ENCODE measurements around the gene MT1F. TPM values are rescaled to one million over a fixed set of nuclear protein-coding genes. Genes with fewer than 3 reads are reported as not detected.

MT1F gene
- total RNA-seq, 1 donor from 2014 or later, result not detected

GRCh38 chr16:56667581-56668571 is 10.1 kb downstream of the MT1F start, which contains the start of gene MT1G:
TSS of gene MT1G (minus strand) at chr16:56668065. CDS start at chr16:56667993, 72 bp downstream.
- no peak within 1 kb of the TSS for H3K4me3 ChIP-seq (ENCODE audit: insufficient read depth, low read depth, low read length)
- FAIRE-seq, result no peak
- H3K9me3 ChIP-seq (ENCODE audit: insufficient read depth, low read depth, low read length), result peaks cover 2% of the 10 kb centered on the region
- no peak within 1 kb of the TSS for H3K27ac ChIP-seq (ENCODE audit: low read depth, low read length)
- H3K4me3 Mint-ChIP-seq (ENCODE audit: unreplicated experiment), result no peak within 1 kb of the TSS
- H3K36me3 ChIP-seq (ENCODE audit: insufficient read depth, low read length), result no peaks in the 10 kb centered on the region
- peaks cover 99% of the 10 kb centered on the region for H3K27me3 ChIP-seq (ENCODE audit: insufficient read depth, low read length)
- peaks cover 11% of the 10 kb centered on the region for H3K9me3 Mint-ChIP-seq (ENCODE audit: unreplicated experiment)
- TF ChIP-seq EZH2 (IDR thresholded peaks at IDR 0.05; ENCODE audit: insufficient read depth, low read length) (peak; percentile 91), CTCF (IDR thresholded peaks at IDR 0.05; ENCODE audit: insufficient read depth, low read depth, low read length) (no peak)
- peaks cover 4% of the 10 kb centered on the region for H3K4me1 Mint-ChIP-seq (ENCODE audit: low read depth, unreplicated experiment)
- peaks cover 4% of the 10 kb centered on the region for H4K20me1 ChIP-seq (ENCODE audit: insufficient read depth, low read length)
- H3K27ac Mint-ChIP-seq (ENCODE audit: unreplicated experiment), result peak within 1 kb of the TSS; percentile 47
- peaks cover 8% of the 10 kb centered on the region for H3K4me1 ChIP-seq (ENCODE audit: insufficient read depth, low read length)
- DNase-seq (ENCODE audit: low read depth), result no peak
- H3K36me3 Mint-ChIP-seq (ENCODE audit: low read depth, unreplicated experiment), result peaks cover 2% of the 10 kb centered on the region
- H3K27me3 Mint-ChIP-seq (ENCODE audit: low read depth, unreplicated experiment), result peaks cover 94% of the 10 kb centered on the region
- no peak within 1 kb of the TSS for H3K9ac ChIP-seq (ENCODE audit: low read length)
- no peaks in the 10 kb centered on the region for H3K79me2 ChIP-seq (ENCODE audit: insufficient read depth, low read length)
- H3K4me2 ChIP-seq (ENCODE audit: low read length), result peak within 1 kb of the TSS; percentile 64
- H2AFZ ChIP-seq (ENCODE audit: low read depth, low read length), result peak within 1 kb of the TSS; percentile 43

GRCh38 chr16:56669005-56669839 is 11.5 kb downstream of the MT1F start, which contains the start of gene MT1H:
TSS of gene MT1H (plus strand) at chr16:56669814. CDS start at chr16:56669885, 71 bp downstream.
- Histone ChIP-seq H3K9ac (ENCODE audit: low read length) (no peak within 1 kb of the TSS), H3K4me1 (ENCODE audit: insufficient read depth, low read length) (peaks cover 5% of the 10 kb centered on the region), H3K79me2 (ENCODE audit: insufficient read depth, low read length) (no peaks in the 10 kb centered on the region), H4K20me1 (ENCODE audit: insufficient read depth, low read length) (peaks cover 4% of the 10 kb centered on the region), H3K4me3 (ENCODE audit: insufficient read depth, low read depth, low read length) (no peak within 1 kb of the TSS), H3K27me3 (ENCODE audit: insufficient read depth, low read length) (peaks cover 96% of the 10 kb centered on the region), H3K27ac (ENCODE audit: low read depth, low read length) (no peak within 1 kb of the TSS), H3K9me3 (ENCODE audit: insufficient read depth, low read depth, low read length) (peaks cover 2% of the 10 kb centered on the region), H3K36me3 (ENCODE audit: insufficient read depth, low read length) (no peaks in the 10 kb centered on the region), H3K4me2 (ENCODE audit: low read length) (no peak within 1 kb of the TSS), H2AFZ (ENCODE audit: low read depth, low read length) (no peak within 1 kb of the TSS)
- TF ChIP-seq CTCF (IDR thresholded peaks at IDR 0.05; ENCODE audit: insufficient read depth, low read depth, low read length), result no peak
- peak; percentile 92 for TF ChIP-seq EZH2 (IDR thresholded peaks at IDR 0.05; ENCODE audit: insufficient read depth, low read length)
- DNase-seq (ENCODE audit: low read depth) (no peak), FAIRE-seq (no peak)
- Mint-ChIP-seq H3K27ac (ENCODE audit: unreplicated experiment) (no peak within 1 kb of the TSS), H3K4me1 (ENCODE audit: low read depth, unreplicated experiment) (peaks cover 4% of the 10 kb centered on the region), H3K36me3 (ENCODE audit: low read depth, unreplicated experiment) (peaks cover 2% of the 10 kb centered on the region), H3K9me3 (ENCODE audit: unreplicated experiment) (peaks cover 11% of the 10 kb centered on the region), H3K27me3 (ENCODE audit: low read depth, unreplicated experiment) (peaks cover 97% of the 10 kb centered on the region), H3K4me3 (ENCODE audit: unreplicated experiment) (no peak within 1 kb of the TSS)

Measured in astrocyte (in vitro differentiated cells and primary cell).